Measurements from ENCODE around the gene BCORL1. TPM values are rescaled to one million over a fixed set of nuclear protein-coding genes. Genes with fewer than 3 reads are reported as not detected.

BCORL1 gene
- total RNA-seq, 1 experiment from 2014 or later = 13.3 TPM

DNA sequence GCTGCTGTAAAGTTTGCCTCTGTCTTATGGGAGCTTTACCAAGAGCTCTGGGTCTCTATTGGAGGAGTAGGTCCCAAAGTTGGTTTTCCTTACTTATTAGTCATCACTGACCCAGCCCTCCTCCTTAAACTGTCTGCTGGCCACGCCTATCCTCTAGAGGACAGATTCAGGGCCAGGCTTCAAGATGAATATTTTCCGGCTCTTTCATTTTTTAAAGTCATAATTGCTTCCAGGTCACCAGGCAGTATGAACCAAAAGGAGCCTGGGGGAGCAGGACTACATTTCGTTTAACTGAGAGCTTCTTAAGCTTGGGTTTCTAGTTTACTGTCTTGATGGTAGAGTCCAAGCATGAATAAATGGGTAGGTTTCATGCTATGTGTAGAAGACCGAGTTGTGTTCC, 13.7 kb downstream of the BCORL1 start:
- no peaks in the 10 kb centered on the region for H3K4me1 ChIP-seq (ENCODE audit: insufficient read depth, low read length, poor library complexity, severe bottlenecking)
- BruUV-seq (replicated peaks) = no TSS peak
- CTCF ChIA-PET = no interaction called here

GRCh38 chrX:129997086-129997485, 14.7 kb downstream of the BCORL1 start:
- Histone ChIP-seq H3K4me3 (ENCODE audit: low read depth, low read length, poor library complexity, severe bottlenecking) (no peak overlapping the region), H3K4me1 (ENCODE audit: insufficient read depth, low read length, poor library complexity, severe bottlenecking) (no peaks in the 10 kb centered on the region), H3K27me3 (replicated peaks; ENCODE audit: insufficient read depth, low read depth, low read length, poor library complexity) (no peaks in the 10 kb centered on the region), H3K9me3 (ENCODE audit: low read depth, low read length, poor library complexity, severe bottlenecking) (no peaks in the 10 kb centered on the region), H3K27ac (ENCODE audit: low read depth, low read length, poor library complexity, severe bottlenecking) (no peak overlapping the region), H3K36me3 (ENCODE audit: insufficient read depth, low read length, poor library complexity, severe bottlenecking) (no peaks in the 10 kb centered on the region)
- no peak for TF ChIP-seq EZH2 (IDR thresholded peaks at IDR 0.05; ENCODE audit: borderline replicate concordance, low read depth, low read length, poor library complexity, severe bottlenecking)
- TF ChIP-seq, protein P1, sequence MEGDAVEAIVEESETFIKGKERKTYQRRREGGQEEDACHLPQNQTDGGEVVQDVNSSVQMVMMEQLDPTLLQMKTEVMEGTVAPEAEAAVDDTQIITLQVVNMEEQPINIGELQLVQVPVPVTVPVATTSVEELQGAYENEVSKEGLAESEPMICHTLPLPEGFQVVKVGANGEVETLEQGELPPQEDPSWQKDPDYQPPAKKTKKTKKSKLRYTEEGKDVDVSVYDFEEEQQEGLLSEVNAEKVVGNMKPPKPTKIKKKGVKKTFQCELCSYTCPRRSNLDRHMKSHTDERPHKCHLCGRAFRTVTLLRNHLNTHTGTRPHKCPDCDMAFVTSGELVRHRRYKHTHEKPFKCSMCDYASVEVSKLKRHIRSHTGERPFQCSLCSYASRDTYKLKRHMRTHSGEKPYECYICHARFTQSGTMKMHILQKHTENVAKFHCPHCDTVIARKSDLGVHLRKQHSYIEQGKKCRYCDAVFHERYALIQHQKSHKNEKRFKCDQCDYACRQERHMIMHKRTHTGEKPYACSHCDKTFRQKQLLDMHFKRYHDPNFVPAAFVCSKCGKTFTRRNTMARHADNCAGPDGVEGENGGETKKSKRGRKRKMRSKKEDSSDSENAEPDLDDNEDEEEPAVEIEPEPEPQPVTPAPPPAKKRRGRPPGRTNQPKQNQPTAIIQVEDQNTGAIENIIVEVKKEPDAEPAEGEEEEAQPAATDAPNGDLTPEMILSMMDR (conservative IDR thresholded peaks at IDR 0.05; ENCODE audit: low read depth, low read length) = no peak
- no peak for DNase-seq (ENCODE audit: low spot score)
- POLR2A ChIA-PET (ENCODE audit: low non-redundant PET) = no interaction called here
- intact Hi-C loops (cut with micrococcal nuclease; ENCODE audit: unreplicated experiment) = no loop called here
- CTCF ChIA-PET = no interaction called here
- no TSS peak for BruUV-seq (replicated peaks)

More for the DNA sequence above, 13.7 kb downstream of the BCORL1 start:
- Histone ChIP-seq H3K36me3 (ENCODE audit: insufficient read depth, low read length, poor library complexity, severe bottlenecking) (no peaks in the 10 kb centered on the region), H3K27me3 (replicated peaks; ENCODE audit: insufficient read depth, low read depth, low read length, poor library complexity) (no peaks in the 10 kb centered on the region), H3K27ac (ENCODE audit: low read depth, low read length, poor library complexity, severe bottlenecking) (no peak overlapping the region), H3K4me3 (ENCODE audit: low read depth, low read length, poor library complexity, severe bottlenecking) (no peak overlapping the region), H3K9me3 (ENCODE audit: low read depth, low read length, poor library complexity, severe bottlenecking) (no peaks in the 10 kb centered on the region)
- POLR2A ChIA-PET (ENCODE audit: low non-redundant PET) = no interaction called here
- intact Hi-C loops (cut with micrococcal nuclease; ENCODE audit: unreplicated experiment) = no loop called here
- TF ChIP-seq, protein P1 (conservative IDR thresholded peaks at IDR 0.05; ENCODE audit: low read depth, low read length) = no peak
- TF ChIP-seq EZH2 (IDR thresholded peaks at IDR 0.05; ENCODE audit: borderline replicate concordance, low read depth, low read length, poor library complexity, severe bottlenecking) = no peak
- DNase-seq (ENCODE audit: low spot score) = peak; percentile 32

GRCh38 chrX:129998021-129998420, 15.6 kb downstream of the BCORL1 start:
- no peak for DNase-seq (ENCODE audit: low spot score)
- ChIA-PET POLR2A (ENCODE audit: low non-redundant PET) (no interaction called here), CTCF (no interaction called here)
- TF ChIP-seq, protein P1 (conservative IDR thresholded peaks at IDR 0.05; ENCODE audit: low read depth, low read length) = no peak
- Histone ChIP-seq H3K27ac (ENCODE audit: low read depth, low read length, poor library complexity, severe bottlenecking) (no peak overlapping the region), H3K4me1 (ENCODE audit: insufficient read depth, low read length, poor library complexity, severe bottlenecking) (no peaks in the 10 kb centered on the region), H3K4me3 (ENCODE audit: low read depth, low read length, poor library complexity, severe bottlenecking) (no peak overlapping the region), H3K36me3 (ENCODE audit: insufficient read depth, low read length, poor library complexity, severe bottlenecking) (no peaks in the 10 kb centered on the region), H3K9me3 (ENCODE audit: low read depth, low read length, poor library complexity, severe bottlenecking) (no peaks in the 10 kb centered on the region), H3K27me3 (replicated peaks; ENCODE audit: insufficient read depth, low read depth, low read length, poor library complexity) (no peaks in the 10 kb centered on the region)
- no TSS peak for BruUV-seq (replicated peaks)
- intact Hi-C loops (cut with micrococcal nuclease; ENCODE audit: unreplicated experiment) = no loop called here
